ENCODE results near the gene FAM13C. TPM values are rescaled to one million over a fixed set of nuclear protein-coding genes. Genes with fewer than 3 reads are reported as not detected.

The FAM13C gene
- total and polyA plus RNA-seq, 9 of the 15 experiments (the other 6 are each of a cell fraction or from before 2014, with no cell fraction given) = not detected

- TF ChIP-seq, protein P1, sequence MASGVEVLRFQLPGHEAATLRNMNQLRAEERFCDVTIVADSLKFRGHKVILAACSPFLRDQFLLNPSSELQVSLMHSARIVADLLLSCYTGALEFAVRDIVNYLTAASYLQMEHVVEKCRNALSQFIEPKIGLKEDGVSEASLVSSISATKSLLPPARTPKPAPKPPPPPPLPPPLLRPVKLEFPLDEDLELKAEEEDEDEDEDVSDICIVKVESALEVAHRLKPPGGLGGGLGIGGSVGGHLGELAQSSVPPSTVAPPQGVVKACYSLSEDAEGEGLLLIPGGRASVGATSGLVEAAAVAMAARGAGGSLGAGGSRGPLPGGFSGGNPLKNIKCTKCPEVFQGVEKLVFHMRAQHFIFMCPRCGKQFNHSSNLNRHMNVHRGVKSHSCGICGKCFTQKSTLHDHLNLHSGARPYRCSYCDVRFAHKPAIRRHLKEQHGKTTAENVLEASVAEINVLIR (CRISPR knock-in tag; IDR thresholded peaks at IDR 0.05) = no peak
- TF ChIP-seq MECOM (CRISPR knock-in tag; IDR thresholded peaks at IDR 0.05) = no peak
- TF ChIP-seq PHB (CRISPR knock-in tag; IDR thresholded peaks at IDR 0.05) = no peak
- TF ChIP-seq RNF219 (CRISPR knock-in tag; IDR thresholded peaks at IDR 0.05) = no peak
- no peak for TF ChIP-seq MLLT1 (IDR thresholded peaks at IDR 0.05)
- TF ChIP-seq ZBTB33 (CRISPR knock-in tag; IDR thresholded peaks at IDR 0.05) = no peak
- TF ChIP-seq CBX8 (IDR thresholded peaks at IDR 0.05; ENCODE audit: borderline replicate concordance, extremely low read depth, low read depth, low read length, poor library complexity, severe bottlenecking) = no peak
- TF ChIP-seq CHD2 (IDR thresholded peaks at IDR 0.05; ENCODE audit: low read depth, low read length) = no peak
- TF ChIP-seq KAT7 (CRISPR knock-in tag; IDR thresholded peaks at IDR 0.05; ENCODE audit: borderline replicate concordance) = no peak
Observed at GRCh38 chr10:59366290-59366689, 3.9 kb upstream of the FAM13C start (continued).
